ENCODE results near the gene PSMB7. TPM values are rescaled to one million over a fixed set of nuclear protein-coding genes. Genes with fewer than 3 reads are reported as not detected.

Gene PSMB7
- total RNA-seq: 100 to 1,000 TPM; 120 to 126 TPM

GRCh38 chr9:124415102-124415851 lies at the start of gene PSMB7:
PSMB7 (minus strand) TSS chr9:124415442; CDS start chr9:124415425, 17 bp downstream.
- H3K36me3 Mint-ChIP-seq (ENCODE audit: insufficient read depth in 2 of 2): peaks cover 16 to 26% of the 10 kb centered on the region in 2 donors
- no peaks in the 10 kb centered on the region for H3K27me3 Mint-ChIP-seq (ENCODE audit: low read depth)
- H3K4me3 Mint-ChIP-seq: peak within 1 kb of the TSS; percentile 98
- H3K4me1 Mint-ChIP-seq (ENCODE audit: low read depth): peaks cover 42% of the 10 kb centered on the region
- DNase-seq (peak; percentile 97 to 98), ATAC-seq (replicated peaks in 1 of 2) (peak; percentile 96)
- peaks cover 0 to 4% of the 10 kb centered on the region in 2 donors for H3K9me3 Mint-ChIP-seq
- H3K27ac Mint-ChIP-seq: peak within 1 kb of the TSS; percentile 98

GRCh38 chr9:124462739-124463138 lies 47.5 kb upstream of the PSMB7 start:
- Mint-ChIP-seq H3K9me3 (no peaks in the 10 kb centered on the region), H3K36me3 (ENCODE audit: insufficient read depth in 2 of 2) (no peaks in the 10 kb centered on the region), H3K27ac (no peak overlapping the region), H3K27me3 (ENCODE audit: low read depth) (peaks cover 12% of the 10 kb centered on the region), H3K4me1 (ENCODE audit: low read depth) (no peaks in the 10 kb centered on the region), H3K4me3 (no peak overlapping the region)
- DNase-seq (no peak), ATAC-seq (replicated peaks in 1 of 2) (no peak)

DNA sequence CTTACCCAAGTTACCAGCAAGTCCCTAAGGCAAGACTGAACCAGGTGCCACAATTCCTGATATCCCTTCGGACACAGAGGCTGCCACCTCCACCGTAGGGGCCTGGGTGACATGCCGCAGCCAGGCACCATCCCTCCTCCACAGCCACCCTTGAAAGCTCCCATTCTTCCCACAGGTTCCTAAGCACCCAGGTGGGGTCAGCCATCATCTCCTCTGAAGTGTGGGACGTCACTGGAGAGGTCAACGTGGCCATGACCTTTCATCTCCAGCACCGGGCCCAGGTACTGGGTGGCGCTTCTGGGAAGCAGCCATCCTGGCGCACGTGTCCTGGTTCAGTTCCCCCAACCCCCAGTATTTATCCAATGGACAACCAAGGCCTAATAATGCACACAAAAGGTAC lies 43.2 kb upstream of the PSMB7 start:
- no peaks in the 10 kb centered on the region for H3K4me1 Mint-ChIP-seq (ENCODE audit: low read depth)
- ATAC-seq (replicated peaks in 1 of 2) (no peak), DNase-seq (no peak)
- H3K27ac Mint-ChIP-seq: no peak overlapping the region
- H3K4me3 Mint-ChIP-seq: no peak overlapping the region
- no peaks in the 10 kb centered on the region for H3K27me3 Mint-ChIP-seq (ENCODE audit: low read depth)
- no peaks in the 10 kb centered on the region for H3K9me3 Mint-ChIP-seq
- no peaks in the 10 kb centered on the region for H3K36me3 Mint-ChIP-seq (ENCODE audit: insufficient read depth in 2 of 2)

GRCh38 chr9:124457887-124458431 lies 42.7 kb upstream of the PSMB7 start:
- no peaks in the 10 kb centered on the region for H3K4me1 Mint-ChIP-seq (ENCODE audit: low read depth)
- ATAC-seq (replicated peaks in 1 of 2) (no peak), DNase-seq (no peak)
- no peaks in the 10 kb centered on the region for H3K36me3 Mint-ChIP-seq (ENCODE audit: insufficient read depth in 2 of 2)
- H3K9me3 Mint-ChIP-seq: no peaks in the 10 kb centered on the region
- no peaks in the 10 kb centered on the region for H3K27me3 Mint-ChIP-seq (ENCODE audit: low read depth)
- H3K27ac Mint-ChIP-seq: no peak overlapping the region
- no peak overlapping the region for H3K4me3 Mint-ChIP-seq

DNA sequence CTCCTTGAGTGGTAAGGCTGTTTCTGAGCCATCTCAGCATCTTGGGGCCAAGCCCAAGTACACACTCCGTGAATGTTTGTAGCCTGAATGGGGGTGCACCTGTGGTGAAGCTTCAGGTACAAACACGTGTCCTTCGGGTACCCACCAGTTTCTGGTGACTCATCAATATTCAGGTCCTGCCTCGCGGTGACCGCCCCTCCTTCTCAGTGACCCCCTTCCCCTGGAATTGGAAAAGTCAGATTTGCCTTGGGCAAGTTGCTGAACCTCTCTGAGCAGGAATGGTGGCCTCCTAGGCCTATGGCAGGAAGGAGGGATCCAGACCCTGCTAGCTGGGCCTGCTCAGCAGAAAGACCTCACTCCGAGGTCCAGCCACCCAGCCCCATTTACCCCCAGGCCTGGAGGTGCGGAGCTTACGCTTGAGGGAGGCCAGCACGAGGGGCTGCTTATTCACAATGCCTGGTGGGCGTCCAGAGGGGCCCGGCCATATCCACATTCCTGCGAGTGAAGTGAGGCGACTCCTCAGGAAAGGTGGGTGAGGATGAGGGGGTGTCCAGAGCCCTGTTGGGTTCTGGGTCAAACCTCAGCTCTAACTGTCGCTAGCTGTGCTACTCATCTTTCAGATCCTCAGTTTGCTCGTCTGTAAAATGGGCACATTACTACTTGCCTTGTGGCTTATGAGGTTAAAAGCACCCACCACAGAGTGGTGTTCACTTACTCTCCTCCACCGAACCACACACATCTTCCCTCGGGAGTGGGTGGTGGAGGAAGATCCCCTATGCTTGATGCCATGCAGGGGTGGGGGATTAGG lies 42.0 kb upstream of the PSMB7 start:
- H3K4me3 Mint-ChIP-seq: no peak overlapping the region
- ATAC-seq (replicated peaks in 1 of 2) (no peak), DNase-seq (no peak)
- no peaks in the 10 kb centered on the region for H3K36me3 Mint-ChIP-seq (ENCODE audit: insufficient read depth in 2 of 2)
- no peaks in the 10 kb centered on the region for H3K9me3 Mint-ChIP-seq
- peaks cover 5% of the 10 kb centered on the region for H3K27me3 Mint-ChIP-seq (ENCODE audit: low read depth)
- H3K4me1 Mint-ChIP-seq (ENCODE audit: low read depth): no peaks in the 10 kb centered on the region
- H3K27ac Mint-ChIP-seq: no peak overlapping the region

GRCh38 chr9:124456341-124457078 lies 41.3 kb upstream of the PSMB7 start:
- H3K27me3 Mint-ChIP-seq (ENCODE audit: low read depth): peaks cover 12% of the 10 kb centered on the region
- H3K4me1 Mint-ChIP-seq (ENCODE audit: low read depth): peaks cover under 1% of the 10 kb centered on the region
- DNase-seq: no peak

GRCh38 chr9:124455820-124456219 lies 40.6 kb upstream of the PSMB7 start:
- no peak for ATAC-seq (replicated peaks in 1 of 2)
- Mint-ChIP-seq H3K27ac (no peak overlapping the region), H3K36me3 (ENCODE audit: insufficient read depth in 2 of 2) (no peaks in the 10 kb centered on the region), H3K9me3 (no peaks in the 10 kb centered on the region), H3K4me1 (ENCODE audit: low read depth) (peaks cover 4% of the 10 kb centered on the region), H3K4me3 (no peak overlapping the region), H3K27me3 (ENCODE audit: low read depth) (peaks cover 19% of the 10 kb centered on the region)
- DNase-seq: no peak

More at GRCh38 chr9:124456341-124457078, 41.3 kb upstream of the PSMB7 start:
- no peak for ATAC-seq (replicated peaks in 1 of 2)
- H3K4me3 Mint-ChIP-seq: no peak overlapping the region
- H3K9me3 Mint-ChIP-seq: no peaks in the 10 kb centered on the region
- no peaks in the 10 kb centered on the region for H3K36me3 Mint-ChIP-seq (ENCODE audit: insufficient read depth in 2 of 2)
- H3K27ac Mint-ChIP-seq: no peak overlapping the region

DNA sequence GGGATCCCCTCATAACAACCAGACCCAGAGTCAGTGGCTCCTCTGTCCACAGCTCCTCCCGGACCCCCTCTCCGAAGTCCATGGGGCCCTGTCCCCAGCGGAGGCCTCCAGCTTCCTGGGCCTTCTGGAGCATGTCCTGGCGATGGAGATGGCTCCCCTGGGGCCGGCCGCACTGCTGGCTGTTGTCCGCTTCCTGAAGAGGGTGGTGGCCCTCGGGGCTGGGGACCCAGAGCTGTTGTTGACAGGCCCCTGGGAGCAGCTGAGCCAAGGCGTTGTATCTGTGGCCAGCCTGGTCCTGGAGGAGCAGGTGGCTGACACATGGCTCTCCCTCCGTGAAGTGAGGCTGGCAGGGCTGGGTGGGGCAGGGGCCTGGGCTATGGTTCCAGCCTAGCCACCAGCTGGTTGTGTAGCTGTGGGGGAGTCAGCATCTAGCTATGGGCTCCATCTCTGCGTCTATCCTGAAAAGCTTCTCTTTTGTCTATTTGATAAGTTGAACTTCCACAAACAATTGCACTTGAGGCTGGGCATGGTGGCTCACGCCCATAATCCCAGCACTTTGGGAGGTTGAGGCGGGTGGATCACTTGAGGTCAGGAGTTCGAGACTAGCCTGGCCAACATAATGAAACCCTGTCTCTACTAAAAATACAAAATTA lies 39.7 kb upstream of the PSMB7 start:
- DNase-seq (no peak), ATAC-seq (replicated peaks in 1 of 2) (no peak)
- H3K9me3 Mint-ChIP-seq: no peaks in the 10 kb centered on the region
- H3K36me3 Mint-ChIP-seq (ENCODE audit: insufficient read depth in 2 of 2): no peaks in the 10 kb centered on the region
- H3K4me1 Mint-ChIP-seq (ENCODE audit: low read depth): peaks cover 4% of the 10 kb centered on the region
- H3K27me3 Mint-ChIP-seq (ENCODE audit: low read depth): peaks cover 27% of the 10 kb centered on the region
- H3K27ac Mint-ChIP-seq: no peak overlapping the region
- H3K4me3 Mint-ChIP-seq: no peak overlapping the region

DNA sequence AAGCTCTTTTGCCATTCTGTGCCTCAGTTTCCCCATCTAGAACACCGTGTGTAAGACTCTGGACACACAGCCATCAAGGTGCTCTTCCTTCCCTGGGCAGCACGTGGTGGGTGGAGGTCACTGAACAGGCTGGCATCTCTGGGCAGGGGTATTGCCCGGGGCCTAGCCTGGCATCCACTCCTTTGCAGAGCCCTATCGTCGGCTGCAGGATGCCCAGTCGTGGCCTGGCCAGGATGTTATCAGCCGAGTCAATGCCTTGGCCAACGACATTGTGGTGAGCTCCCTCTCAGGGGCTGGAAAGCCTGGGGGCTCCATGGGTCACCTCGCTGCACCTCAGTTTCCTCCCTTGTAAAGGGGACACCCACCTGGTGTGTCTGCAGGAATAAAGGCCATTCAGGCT lies 39.1 kb upstream of the PSMB7 start:
- no peaks in the 10 kb centered on the region for H3K36me3 Mint-ChIP-seq (ENCODE audit: insufficient read depth in 2 of 2)
- no peaks in the 10 kb centered on the region for H3K9me3 Mint-ChIP-seq
- peaks cover 30% of the 10 kb centered on the region for H3K27me3 Mint-ChIP-seq (ENCODE audit: low read depth)
- no peak overlapping the region for H3K4me3 Mint-ChIP-seq
- H3K27ac Mint-ChIP-seq: no peak overlapping the region
- DNase-seq (no peak), ATAC-seq (replicated peaks in 1 of 2) (no peak)
- H3K4me1 Mint-ChIP-seq (ENCODE audit: low read depth): peaks cover 4% of the 10 kb centered on the region

DNA sequence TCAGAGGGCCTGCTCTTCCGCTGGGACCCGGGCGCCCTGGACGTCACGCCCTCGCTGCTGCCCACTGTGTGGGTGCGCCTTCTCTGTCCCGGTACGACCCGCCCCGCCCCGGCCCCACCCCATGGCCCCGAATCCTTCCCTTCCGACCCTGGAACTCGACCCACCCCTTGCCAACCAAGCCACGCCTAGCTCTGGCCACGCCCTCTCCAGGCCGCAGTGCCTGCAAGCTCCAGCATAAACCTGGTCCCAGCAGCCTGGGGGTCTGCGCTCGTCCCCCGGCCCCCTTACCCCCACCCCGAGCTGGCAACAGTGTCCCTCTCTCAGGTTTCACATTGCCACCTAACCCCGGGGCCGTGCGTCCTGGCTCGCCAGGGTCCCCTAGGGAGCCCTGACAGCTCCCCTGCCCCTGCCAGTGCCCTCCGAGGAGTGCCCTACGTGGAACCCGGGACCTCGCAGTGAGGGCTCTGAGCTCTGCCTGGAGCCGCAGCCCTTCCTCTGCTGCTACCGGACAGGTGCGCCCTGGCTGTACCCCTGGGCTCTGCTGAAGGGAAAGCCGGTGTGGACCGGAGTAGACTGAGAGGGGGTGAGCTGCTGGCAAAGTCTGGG lies 38.4 kb upstream of the PSMB7 start:
- peaks cover 4% of the 10 kb centered on the region for H3K4me1 Mint-ChIP-seq (ENCODE audit: low read depth)
- H3K9me3 Mint-ChIP-seq: no peaks in the 10 kb centered on the region
- H3K27ac Mint-ChIP-seq: no peak overlapping the region
- no peak overlapping the region for H3K4me3 Mint-ChIP-seq
- H3K36me3 Mint-ChIP-seq (ENCODE audit: insufficient read depth in 2 of 2): no peaks in the 10 kb centered on the region
- DNase-seq (no peak), ATAC-seq (replicated peaks in 1 of 2) (no peak)
- peaks cover 30% of the 10 kb centered on the region for H3K27me3 Mint-ChIP-seq (ENCODE audit: low read depth)

DNA sequence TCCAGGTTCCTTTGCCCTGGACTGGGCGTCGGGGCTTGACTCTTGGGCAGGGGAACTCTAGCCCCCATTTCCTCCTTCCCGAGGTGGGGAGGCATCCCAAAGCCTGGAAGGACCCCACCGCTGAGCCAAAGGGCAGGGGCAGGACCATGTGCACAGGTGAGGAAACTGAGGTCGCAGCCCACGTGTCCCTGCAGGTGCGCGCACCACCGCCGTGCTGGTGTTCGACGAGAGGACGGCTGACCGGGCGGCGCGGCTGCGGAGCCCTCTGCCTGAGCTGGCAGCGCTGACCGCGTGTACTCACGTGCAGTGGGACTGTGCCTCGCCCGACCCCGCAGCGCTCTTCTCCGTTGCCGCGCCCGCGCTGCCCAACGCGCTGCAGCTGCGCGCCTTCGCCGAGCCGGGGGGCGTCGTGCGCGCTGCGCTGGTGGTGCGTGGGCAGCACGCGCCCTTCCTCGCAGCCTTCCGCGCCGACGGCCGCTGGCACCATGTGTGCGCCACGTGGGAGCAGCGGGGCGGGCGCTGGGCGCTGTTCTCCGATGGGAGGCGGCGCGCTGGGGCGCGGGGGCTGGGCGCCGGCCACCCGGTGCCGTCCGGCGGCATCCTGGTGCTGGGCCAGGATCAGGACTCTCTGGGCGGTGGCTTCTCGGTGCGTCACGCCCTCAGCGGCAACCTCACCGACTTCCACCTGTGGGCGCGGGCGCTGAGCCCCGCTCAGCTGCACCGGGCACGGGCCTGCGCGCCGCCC lies 37.8 kb upstream of the PSMB7 start:
- Mint-ChIP-seq H3K9me3 (no peaks in the 10 kb centered on the region), H3K27me3 (ENCODE audit: low read depth) (peaks cover 30% of the 10 kb centered on the region), H3K36me3 (ENCODE audit: insufficient read depth in 2 of 2) (no peaks in the 10 kb centered on the region), H3K4me1 (ENCODE audit: low read depth) (peaks cover 4% of the 10 kb centered on the region), H3K27ac (no peak overlapping the region), H3K4me3 (no peak overlapping the region)
- ATAC-seq (replicated peaks in 1 of 2): no peak
- no peak for DNase-seq

DNA sequence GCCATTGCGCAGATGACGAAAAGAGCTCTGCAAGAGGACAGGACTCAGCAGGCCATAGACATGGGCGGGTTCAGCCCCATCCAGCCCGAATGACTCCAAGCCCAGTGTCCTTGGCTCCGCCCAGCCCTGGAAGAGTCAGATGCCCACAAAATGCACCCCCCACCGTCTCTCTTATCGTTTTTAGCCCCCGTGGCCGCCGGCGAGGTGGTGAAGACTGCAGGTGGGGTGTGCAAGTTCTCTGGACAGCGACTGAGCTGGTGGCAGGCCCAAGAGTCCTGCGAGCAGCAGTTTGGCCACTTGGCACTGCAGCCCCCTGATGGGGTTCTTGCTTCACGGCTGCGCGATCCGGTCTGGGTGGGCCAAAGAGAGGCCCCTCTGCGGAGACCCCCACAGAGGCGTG lies 37.1 kb upstream of the PSMB7 start:
- peaks cover 30% of the 10 kb centered on the region for H3K27me3 Mint-ChIP-seq (ENCODE audit: low read depth)
- ATAC-seq (replicated peaks in 1 of 2) (no peak), DNase-seq (no peak)
- no peaks in the 10 kb centered on the region for H3K9me3 Mint-ChIP-seq
- H3K27ac Mint-ChIP-seq: no peak overlapping the region
- no peak overlapping the region for H3K4me3 Mint-ChIP-seq
- H3K36me3 Mint-ChIP-seq (ENCODE audit: insufficient read depth in 2 of 2): no peaks in the 10 kb centered on the region
- peaks cover 4% of the 10 kb centered on the region for H3K4me1 Mint-ChIP-seq (ENCODE audit: low read depth)

Data from activated T-cell treated with anti-CD3 and anti-CD28 coated beads, Interleukin-2, amount 50 U/mL, for 72 hours (primary cell).